DMS153 treated with DMSO at 0.1 percent for 48 hours (cell line): ENCODE data around the gene MEGF8.

Experiments
- DNase-seq: peaks from one replicate; lab custom pipeline; 2025; ENCODE audit not compliant: unreplicated experiment; lab: John Stamatoyannopoulos, UW

The MEGF8 gene

GRCh38 chr19:42303101-42303464, 22.4 kb upstream of the MEGF8 start:
- no peak for DNase-seq

- no peak for DNase-seq
Measured at GRCh38 chr19:42303876-42304275, 21.6 kb upstream of the MEGF8 start.

GRCh38 chr19:42306646-42307045, 18.8 kb upstream of the MEGF8 start:
- DNase-seq: no peak

GRCh38 chr19:42309686-42310085, 15.7 kb upstream of the MEGF8 start:
- DNase-seq: no peak

- no peak for DNase-seq
Measured at GRCh38 chr19:42311657-42312056, 13.8 kb upstream of the MEGF8 start.

GRCh38 chr19:42312370-42312769, 13.1 kb upstream of the MEGF8 start:
- DNase-seq: no peak

GRCh38 chr19:42313096-42313839, 12.2 kb upstream of the MEGF8 start, which contains the start of gene TMEM145:
TSS of gene TMEM145 (plus strand) at chr19:42313309. CDS start at chr19:42313377, 68 bp downstream.
- peak; percentile 20 for DNase-seq

- no peak for DNase-seq
Measured at GRCh38 chr19:42313840-42314755, 11.3 kb upstream of the MEGF8 start.

- no peak for DNase-seq
Measured at GRCh38 chr19:42315024-42315423, 10.4 kb upstream of the MEGF8 start.

GRCh38 chr19:42316223-42317211, 8.9 kb upstream of the MEGF8 start:
- DNase-seq: peak; percentile 58

- no peak for DNase-seq
Measured at GRCh38 chr19:42317535-42317934, 7.9 kb upstream of the MEGF8 start.

- no peak for DNase-seq
Measured at GRCh38 chr19:42322305-42322704, 3.1 kb upstream of the MEGF8 start.

- DNase-seq: no peak
Measured at GRCh38 chr19:42323473-42323851, 2.0 kb upstream of the MEGF8 start.

- DNase-seq: no peak
Measured at GRCh38 chr19:42323852-42324654, 1.4 kb upstream of the MEGF8 start.

GRCh38 chr19:42324655-42325307, 654 bp upstream of the MEGF8 start:
- no peak for DNase-seq

- DNase-seq: no peak
Measured at GRCh38 chr19:42325896-42326771, 699 bp downstream of the MEGF8 start.

GRCh38 chr19:42326969-42327368, 1.5 kb downstream of the MEGF8 start:
- no peak for DNase-seq

- DNase-seq: no peak
Measured at GRCh38 chr19:42327381-42327780, 1.9 kb downstream of the MEGF8 start.

GRCh38 chr19:42328106-42328505, 2.7 kb downstream of the MEGF8 start:
- no peak for DNase-seq
